HepG2 (cell line): ENCODE data around the gene TYMP. TPM values are rescaled to one million over a fixed set of nuclear protein-coding genes. Genes with fewer than 3 reads are reported as not detected.

Source experiments
- BHLHE40 ChIP-seq: IDR thresholded peaks from 2 replicates; pipeline ENCODE4 v1.6.1; 2011; ENCODE audit warnings: low read length, improper control_type of control experiment
- CHD4 ChIP-seq: fragments of 200-600 bp; sonication (generic); IDR thresholded peaks from 2 replicates; pipeline ENCODE4 v1.7.0; 2017; ENCODE audit warnings: mild to moderate bottlenecking, low read length, borderline replicate concordance
- GABPB1 ChIP-seq: IDR thresholded peaks from 2 replicates; pipeline ENCODE4 v1.6.1; 2016; ENCODE audit warnings: mild to moderate bottlenecking, missing genetic modification reagents, moderate library complexity, missing compliant biosample characterization
- GLMP ChIP-seq: sonication (generic); formaldehyde crosslinking; IDR thresholded peaks from 2 replicates; pipeline ENCODE4 v1.9.0; 2021; ENCODE audit warnings: missing genetic modification reagents, mild to moderate bottlenecking, borderline replicate concordance
- GMEB2 ChIP-seq: IDR thresholded peaks from 2 replicates; pipeline ENCODE4 v1.6.1; 2016; ENCODE audit warnings: missing biosample characterization, missing genetic modification reagents, low read depth
- MTF1 ChIP-seq: sonication (generic); formaldehyde crosslinking; IDR thresholded peaks from 2 replicates; pipeline ENCODE4 v1.5.0; 2020; ENCODE audit warnings: missing genetic modification reagents
- NBN ChIP-seq: fragments of 450-650 bp; conservative IDR thresholded peaks from 2 replicates; pipeline ENCODE4 v1.6.1; 2017
- PRDM10 ChIP-seq: sonication (generic); formaldehyde crosslinking; IDR thresholded peaks from 2 replicates; pipeline ENCODE4 v1.4.0; 2020; ENCODE audit warnings: low read depth, missing genetic modification reagents
- ZBTB44 ChIP-seq: sonication (generic); formaldehyde crosslinking; IDR thresholded peaks from 2 replicates; pipeline ENCODE4 v1.4.0; 2020; ENCODE audit warnings: missing genetic modification reagents
- ZNF143 ChIP-seq: sonication (generic); formaldehyde crosslinking; IDR thresholded peaks from 2 replicates; pipeline ENCODE4 v1.4.0; 2020; ENCODE audit warnings: missing genetic modification reagents
- polyA plus RNA-seq, 8 experiments: library from polyadenylated mRNA; depleted of rRNA in 3 of 8; stranded (reverse) in 7 of 8; unstranded in 1 of 8; fragments of >200 nt; fragmentation: Illumina TruSeq in 4 of 8; extraction: Trizol in 4 of 8; gene quantifications; 2 replicates each; pipeline versions ENCODE4 v1.2.1 to v1.2.3, GENCODE V29; 2011 to 2016; ENCODE audit warnings: low read depth in 4 of 8, missing spikeins in 1 of 8, mixed read lengths in 1 of 8; ENCODE audit not compliant: insufficient read depth in 1 of 8
- total RNA-seq, 5 experiments: library from RNA; depleted of rRNA; stranded (reverse); fragments of >200 nt; fragmentation: Illumina TruSeq; extraction: Trizol; gene quantifications; 2 replicates each; pipeline ENCODE4 v1.2.3, GENCODE V29; 2016; ENCODE audit warnings: low read depth in 1 of 5

TYMP gene
- total and polyA plus RNA-seq, 2 of the 13 experiments (the other 11 are each of a cell fraction or from before 2014, with no cell fraction given), result 3.9 to 4.3 TPM

GRCh38 chr22:50481440-50482106, 48.2 kb downstream of the TYMP start, which contains the start of gene ADM2 (continued):
- TF ChIP-seq GLMP (CRISPR knock-in tag) (no peak), BHLHE40 (no peak), CHD4 (no peak), GABPB1 (CRISPR knock-in tag) (peak; percentile 68; the same call in 1 of the 2 replicates), NBN (no peak), ZBTB44 (CRISPR knock-in tag) (no peak), GMEB2 (CRISPR knock-in tag) (no peak), MTF1 (CRISPR knock-in tag) (no peak), PRDM10 (CRISPR knock-in tag) (no peak), ZNF143 (CRISPR knock-in tag) (no peak)
